Muscle of leg (tissue), 11 donors: ENCODE measurements around the gene CYP11A1. TPM values are rescaled to one million over a fixed set of nuclear protein-coding genes. Genes with fewer than 3 reads are reported as not detected.

Source experiments
- DNase-seq: peaks from one replicate; pipeline ENCODE4 v3.0.0; 2013
- H3K27ac ChIP-seq: one replicate; pipeline ENCODE4 v1.5.1; 2013; ENCODE audit warnings: mild to moderate bottlenecking, low read length, control low read depth
- H3K27me3 ChIP-seq: one replicate; pipeline ENCODE4 v1.6.1; 2013; ENCODE audit warnings: low read length; ENCODE audit not compliant: control insufficient read depth, insufficient read depth
- H3K36me3 ChIP-seq: one replicate; pipeline ENCODE4 v1.6.1; 2013; ENCODE audit warnings: low read length; ENCODE audit not compliant: control insufficient read depth, insufficient read depth
- H3K4me1 ChIP-seq: one replicate; pipeline ENCODE4 v1.6.1; 2013; ENCODE audit warnings: low read length; ENCODE audit not compliant: control insufficient read depth, insufficient read depth
- H3K4me3 ChIP-seq: one replicate; pipeline ENCODE4 v1.5.1; 2013; ENCODE audit warnings: low read length, control low read depth
- H3K9me3 ChIP-seq: replicated peaks from 2 replicates; pipeline ENCODE4 v1.6.1; 2013; ENCODE audit warnings: low read depth, low read length; ENCODE audit not compliant: control insufficient read depth
- WGBS: methylation state at CpG from one replicate; pipeline ENCODE4 v1.1.5; 2013; ENCODE audit warnings: missing lambda C conversion rate; ENCODE audit not compliant: insufficient coverage; 5-methylcytosine and 5-hydroxymethylcytosine counted together
- polyA plus RNA-seq, 8 donors: library from polyadenylated mRNA; unstranded; fragments of 120-200 nt; gene quantifications; one replicate each; pipeline versions ENCODE4 v1.2.1 to v1.2.3, GENCODE V29; 2013; ENCODE audit warnings: inconsistent platforms in 1 of 8, low replicate concordance in 1 of 8; ENCODE audit not compliant: insufficient read length in 8 of 8, insufficient read depth in 1 of 8
- total RNA-seq: library from RNA; stranded (reverse); fragments of 120-200 nt; gene quantifications from one replicate; pipeline ENCODE4 v1.2.4, GENCODE V29; 2013

Gene CYP11A1
- total and polyA plus RNA-seq, 9 donors, result 1.2 to 3.6 (median 2.4) TPM

- H3K36me3 ChIP-seq, result no peaks in the 10 kb centered on the region
- WGBS, result under 1% methylated on average over 59 of the region's 62 CpGs
- peak; percentile 93 for DNase-seq
- no peaks in the 10 kb centered on the region for H3K9me3 ChIP-seq
- H3K27me3 ChIP-seq, result peaks cover 36% of the 10 kb centered on the region
- peaks cover 15% of the 10 kb centered on the region for H3K4me1 ChIP-seq
- no peak overlapping the region for H3K27ac ChIP-seq
- H3K4me3 ChIP-seq, result peak overlapping the region; percentile 47
Observed at GRCh38 chr15:74373731-74374647, 6.5 kb upstream of the CYP11A1 start.

- WGBS, result 44% methylated on average over 12 of the region's 13 CpGs
- H3K4me3 ChIP-seq, result no peak overlapping the region
- peaks cover 15% of the 10 kb centered on the region for H3K4me1 ChIP-seq
- peaks cover 37% of the 10 kb centered on the region for H3K27me3 ChIP-seq
- H3K36me3 ChIP-seq, result no peaks in the 10 kb centered on the region
- DNase-seq, result no peak
- H3K9me3 ChIP-seq, result no peaks in the 10 kb centered on the region
- no peak overlapping the region for H3K27ac ChIP-seq
Observed at GRCh38 chr15:74373056-74373650, 5.7 kb upstream of the CYP11A1 start.

GRCh38 chr15:74370471-74370870 lies 3.0 kb upstream of the CYP11A1 start:
- H3K36me3 ChIP-seq, result no peaks in the 10 kb centered on the region

GRCh38 chr15:74369756-74370155 lies 2.3 kb upstream of the CYP11A1 start:
- no peaks in the 10 kb centered on the region for H3K36me3 ChIP-seq
- peaks cover 16% of the 10 kb centered on the region for H3K4me1 ChIP-seq
- peaks cover 67% of the 10 kb centered on the region for H3K27me3 ChIP-seq
- WGBS, result 80% methylated on average over 1 of the region's 2 CpGs
- no peak for DNase-seq
- no peak overlapping the region for H3K4me3 ChIP-seq
- H3K27ac ChIP-seq, result no peak overlapping the region
- H3K9me3 ChIP-seq, result no peaks in the 10 kb centered on the region

More at GRCh38 chr15:74370471-74370870, 3.0 kb upstream of the CYP11A1 start:
- WGBS, result 84% methylated on average over 4 of the region's 5 CpGs
- Histone ChIP-seq H3K9me3 (no peaks in the 10 kb centered on the region), H3K27me3 (peaks cover 63% of the 10 kb centered on the region), H3K4me1 (peaks cover 18% of the 10 kb centered on the region), H3K4me3 (no peak overlapping the region), H3K27ac (no peak overlapping the region)
- DNase-seq, result no peak

GRCh38 chr15:74369084-74369745 lies 1.8 kb upstream of the CYP11A1 start:
- Histone ChIP-seq H3K4me1 (peaks cover 12% of the 10 kb centered on the region), H3K36me3 (no peaks in the 10 kb centered on the region), H3K27ac (no peak overlapping the region), H3K4me3 (no peak overlapping the region), H3K27me3 (peaks cover 67% of the 10 kb centered on the region), H3K9me3 (no peaks in the 10 kb centered on the region)
- 58% methylated on average over 7 of the region's 10 CpGs for WGBS
- DNase-seq, result no peak

- Histone ChIP-seq H3K9me3 (no peaks in the 10 kb centered on the region), H3K27me3 (peaks cover 57% of the 10 kb centered on the region), H3K4me1 (peaks cover 3% of the 10 kb centered on the region), H3K36me3 (no peaks in the 10 kb centered on the region), H3K4me3 (no peak overlapping the region), H3K27ac (no peak overlapping the region)
- 77% methylated on average over 2 of the region's 3 CpGs for WGBS
- DNase-seq, result no peak
Observed at GRCh38 chr15:74368121-74368520, 675 bp upstream of the CYP11A1 start.

- H3K4me3 ChIP-seq, result peak overlapping the region; percentile 54
- H3K9me3 ChIP-seq, result no peaks in the 10 kb centered on the region
- H3K36me3 ChIP-seq, result no peaks in the 10 kb centered on the region
- peak overlapping the region; percentile 60 for H3K27ac ChIP-seq
- H3K27me3 ChIP-seq, result peaks cover 50% of the 10 kb centered on the region
- peaks cover 3% of the 10 kb centered on the region for H3K4me1 ChIP-seq
- DNase-seq, result peak; percentile 89
- 1% methylated on average over 54 of the region's 75 CpGs for WGBS
Observed at GRCh38 chr15:74365598-74366445, 1.6 kb downstream of the CYP11A1 start.

GRCh38 chr15:74364936-74365597 lies 2.4 kb downstream of the CYP11A1 start:
- peaks cover 3% of the 10 kb centered on the region for H3K4me1 ChIP-seq
- H3K27ac ChIP-seq, result peak overlapping the region; percentile 60
- H3K9me3 ChIP-seq, result no peaks in the 10 kb centered on the region
- no peaks in the 10 kb centered on the region for H3K36me3 ChIP-seq
- WGBS, result 69% methylated on average over 5 of the region's 12 CpGs
- H3K27me3 ChIP-seq, result peaks cover 45% of the 10 kb centered on the region
- DNase-seq, result no peak
- H3K4me3 ChIP-seq, result peak overlapping the region; percentile 54

GRCh38 chr15:74362482-74362881 lies 5.0 kb downstream of the CYP11A1 start:
- no peak for DNase-seq
- Histone ChIP-seq H3K27ac (no peak overlapping the region), H3K36me3 (no peaks in the 10 kb centered on the region), H3K9me3 (no peaks in the 10 kb centered on the region), H3K4me1 (peaks cover 3% of the 10 kb centered on the region), H3K27me3 (peaks cover 34% of the 10 kb centered on the region), H3K4me3 (no peak overlapping the region)
- no CpG with 5 or more reads among the region's 1 CpG for WGBS
